ENCODE measurements around the gene FAM76A.
"Not testable (repeated sequence)": the region's sequence is repeated elsewhere in the genome, so short reads cannot be mapped to it uniquely, and the experiment has no call there.

DNA sequence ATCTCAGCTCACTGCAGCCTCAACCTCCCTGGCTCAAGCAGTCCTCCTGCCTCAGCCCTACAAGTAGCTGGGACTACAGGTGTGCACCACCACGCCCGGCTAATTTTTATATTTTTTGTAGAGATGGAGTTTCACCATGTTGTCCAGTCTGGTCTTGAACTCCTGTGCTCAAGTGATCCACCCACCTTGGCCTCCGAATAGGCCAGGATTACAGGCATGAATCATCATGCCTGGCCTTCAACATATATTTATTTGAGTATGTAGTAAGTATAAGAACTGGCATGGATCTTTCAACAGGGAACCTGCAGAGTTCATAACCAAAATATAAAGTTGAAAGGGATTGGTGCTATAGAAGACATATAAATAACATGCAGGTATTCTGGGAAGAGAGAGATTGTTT is 49.6 kb downstream of the FAM76A start:
- not testable (repeated sequence) for TF ChIP-seq CTCF, POLR2AphosphoS5, POLR2A (IDR thresholded peaks at IDR 0.05)

Data from prostate gland (tissue), 2 donors.